ENCODE data around the gene SLC25A6. TPM values are rescaled to one million over a fixed set of nuclear protein-coding genes. Genes with fewer than 3 reads are reported as not detected.
A peak's percentile ranks its signal among the peaks of the same experiment; 100 is the strongest.

SLC25A6 gene
- total RNA-seq, 6 experiments from 2014 or later: 295 to 345 (median 320) TPM

DNA sequence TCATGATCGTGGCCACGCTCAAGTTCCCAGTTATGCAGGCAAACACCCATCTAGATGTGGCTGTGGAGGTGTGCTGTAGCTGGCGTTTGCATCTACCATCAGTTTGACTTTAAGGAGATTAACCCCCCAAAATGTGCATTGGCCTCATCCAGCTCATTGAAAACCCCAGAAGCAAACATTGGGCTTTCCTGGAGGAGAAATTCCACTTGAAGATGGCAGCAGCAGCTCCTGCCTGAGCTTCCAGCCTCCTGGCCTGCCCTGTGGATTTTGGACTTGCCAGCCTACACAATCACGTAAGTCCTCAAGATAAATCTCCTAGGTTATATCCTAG is 30.2 kb upstream of the SLC25A6 start:
- H3K4me1 Mint-ChIP-seq (ENCODE audit: low read depth): no peaks in the 10 kb centered on the region
- TF ChIP-seq CTCF (IDR thresholded peaks at IDR 0.05): no peak
- peaks cover 46% of the 10 kb centered on the region for H3K9me3 Mint-ChIP-seq
- H3K27ac Mint-ChIP-seq: no peak overlapping the region
- no peak for DNase-seq
- H3K36me3 Mint-ChIP-seq (ENCODE audit: low read depth): peaks cover 59% of the 10 kb centered on the region
- no peak overlapping the region for H3K4me3 Mint-ChIP-seq
- peaks cover 11% of the 10 kb centered on the region for H3K27me3 Mint-ChIP-seq (ENCODE audit: insufficient read depth)

GRCh38 chrX:1421433-1422134 is 29.7 kb upstream of the SLC25A6 start:
- Mint-ChIP-seq H3K36me3 (ENCODE audit: low read depth) (peaks cover 54% of the 10 kb centered on the region), H3K27ac (no peak overlapping the region), H3K27me3 (ENCODE audit: insufficient read depth) (peaks cover 11% of the 10 kb centered on the region), H3K4me1 (ENCODE audit: low read depth) (no peaks in the 10 kb centered on the region), H3K4me3 (no peak overlapping the region), H3K9me3 (peaks cover 46% of the 10 kb centered on the region)
- DNase-seq: no peak
- no peak for TF ChIP-seq CTCF (IDR thresholded peaks at IDR 0.05)

GRCh38 chrX:1420371-1420770 is 28.5 kb upstream of the SLC25A6 start:
- TF ChIP-seq CTCF (IDR thresholded peaks at IDR 0.05): no peak
- Mint-ChIP-seq H3K9me3 (peaks cover 46% of the 10 kb centered on the region), H3K4me1 (ENCODE audit: low read depth) (no peaks in the 10 kb centered on the region), H3K27ac (peak overlapping the region; percentile 5; the same call in 1 of the 2 replicates), H3K4me3 (no peak overlapping the region; the same call in 1 of the 2 replicates), H3K27me3 (ENCODE audit: insufficient read depth) (peaks cover 11% of the 10 kb centered on the region), H3K36me3 (ENCODE audit: low read depth) (peaks cover 47% of the 10 kb centered on the region)
- no peak for DNase-seq

DNA sequence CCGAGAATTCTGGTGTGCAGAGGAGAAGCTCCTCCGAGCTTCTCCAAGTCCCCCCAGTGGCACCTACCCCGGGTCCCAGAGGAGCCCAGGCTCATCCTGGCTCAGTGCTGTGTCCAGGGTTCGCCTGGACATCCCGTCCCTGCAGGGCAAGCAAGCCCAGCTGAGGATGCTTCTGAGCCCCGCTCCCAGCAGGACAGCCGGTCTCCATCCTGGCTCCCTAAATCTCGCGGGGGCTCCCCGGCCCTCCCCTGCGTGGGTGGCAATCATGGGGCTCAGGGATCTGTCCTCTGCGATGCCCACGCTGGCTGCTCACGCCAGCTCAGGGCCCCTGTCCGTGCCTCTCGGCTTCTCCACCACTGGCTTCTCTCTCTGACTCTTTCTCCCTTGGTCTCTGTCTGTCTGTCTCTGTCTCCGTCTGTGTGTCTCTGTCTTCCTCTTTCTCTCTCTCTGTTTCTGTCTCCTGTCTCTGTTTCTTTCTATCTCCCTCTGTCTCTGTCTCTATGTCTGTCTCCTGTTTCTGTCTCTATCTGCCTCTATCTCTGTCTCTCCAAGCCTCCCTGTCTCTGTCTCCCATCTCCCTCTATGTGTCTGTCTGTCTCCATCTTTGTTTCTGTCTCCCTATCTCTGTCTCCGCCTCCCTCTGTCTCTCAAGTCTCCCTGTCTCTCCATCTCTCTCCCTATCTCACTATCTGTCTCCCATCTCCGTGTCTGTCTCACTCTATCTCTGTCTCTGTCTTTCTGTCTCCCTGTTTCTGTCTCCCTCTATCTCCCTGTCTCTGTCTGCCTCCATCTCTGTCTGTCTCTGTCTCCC is 27.8 kb upstream of the SLC25A6 start:
- DNase-seq: no peak
- H3K27ac Mint-ChIP-seq: peak overlapping the region; percentile 5; the same call in 1 of the 2 replicates
- H3K27me3 Mint-ChIP-seq (ENCODE audit: insufficient read depth): peaks cover 11% of the 10 kb centered on the region
- H3K4me3 Mint-ChIP-seq: no peak overlapping the region
- H3K4me1 Mint-ChIP-seq (ENCODE audit: low read depth): no peaks in the 10 kb centered on the region
- H3K9me3 Mint-ChIP-seq: peaks cover 42% of the 10 kb centered on the region
- TF ChIP-seq CTCF (IDR thresholded peaks at IDR 0.05): no peak
- peaks cover 41% of the 10 kb centered on the region for H3K36me3 Mint-ChIP-seq (ENCODE audit: low read depth)

DNA sequence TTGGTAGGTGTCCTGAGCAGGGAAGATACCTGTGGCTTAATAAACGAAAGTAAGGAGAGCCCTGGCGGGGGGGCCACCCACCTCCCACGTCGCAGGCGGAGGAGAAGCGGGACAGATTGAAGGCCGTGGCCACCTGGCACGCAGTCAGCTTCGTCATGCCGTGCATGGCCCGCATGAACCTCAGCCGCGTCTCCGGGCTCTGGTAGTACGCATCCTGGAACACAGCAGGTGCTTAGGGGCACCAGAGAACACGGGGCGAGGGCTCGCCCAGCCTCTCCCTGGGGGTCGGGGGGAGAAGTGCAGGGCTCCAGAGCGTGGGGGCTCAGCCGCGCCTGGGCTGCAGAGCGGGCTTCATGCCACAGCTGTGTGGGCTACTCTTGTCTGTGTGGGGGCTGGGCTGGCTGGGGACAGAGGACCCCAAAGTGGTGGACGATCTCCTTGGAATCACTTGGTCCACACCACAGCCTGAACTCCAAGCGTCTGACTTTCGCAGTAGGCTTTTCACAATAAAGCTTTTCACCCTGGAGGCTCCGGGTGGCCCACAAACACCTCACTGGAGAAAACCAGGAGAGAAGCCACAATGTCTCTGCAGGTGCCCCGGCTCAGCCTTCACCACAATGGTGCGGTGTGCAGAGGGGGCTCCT is 27.1 kb upstream of the SLC25A6 start:
- no peaks in the 10 kb centered on the region for H3K4me1 Mint-ChIP-seq (ENCODE audit: low read depth)
- no peak for DNase-seq
- no peak for TF ChIP-seq CTCF (IDR thresholded peaks at IDR 0.05)
- H3K27me3 Mint-ChIP-seq (ENCODE audit: insufficient read depth): peaks cover 11% of the 10 kb centered on the region
- H3K36me3 Mint-ChIP-seq (ENCODE audit: low read depth): peaks cover 37% of the 10 kb centered on the region
- peaks cover 37% of the 10 kb centered on the region for H3K9me3 Mint-ChIP-seq
- H3K4me3 Mint-ChIP-seq: no peak overlapping the region
- H3K27ac Mint-ChIP-seq: no peak overlapping the region
